ENCODE data around the gene PSG2.
"Not testable (repeated sequence)": the region's sequence is repeated elsewhere in the genome, so short reads cannot be mapped to it uniquely, and the experiment has no call there.

DNA sequence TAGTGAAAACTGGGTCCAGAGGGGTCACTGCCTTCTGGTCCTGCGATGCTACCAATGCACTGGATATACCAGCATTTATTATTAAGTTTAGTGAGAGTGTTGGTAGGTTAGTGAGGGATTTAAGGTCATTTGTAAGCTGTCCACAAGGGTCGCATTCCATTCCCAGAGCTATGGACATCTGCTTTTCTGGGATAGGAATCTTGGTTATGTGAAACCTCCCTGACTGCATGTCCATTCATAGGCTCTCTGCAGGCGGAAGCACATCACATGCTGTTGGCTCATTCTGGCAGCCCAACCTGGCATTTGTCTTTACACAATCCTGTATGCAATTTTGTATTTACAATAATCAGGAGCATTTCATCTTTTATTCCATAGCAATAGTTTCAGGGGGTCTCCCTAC is 21.2 kb downstream of the PSG2 start:
- not testable (repeated sequence) for TF ChIP-seq EZH2 (IDR thresholded peaks at IDR 0.05; ENCODE audit: insufficient read depth, poor library complexity, severe bottlenecking); EZH2phosphoT487 (IDR thresholded peaks at IDR 0.05; ENCODE audit: insufficient read depth, low read depth)
